ENCODE measurements around the gene NUMB.

Gene NUMB

GRCh38 chr14:73261075-73261474 lies 197.3 kb downstream of the NUMB start:
- DNase-seq (ENCODE audit: low spot score), result no peak

GRCh38 chr14:73260574-73260973 lies 197.8 kb downstream of the NUMB start:
- DNase-seq (ENCODE audit: low spot score), result no peak

- no peak for DNase-seq (ENCODE audit: low spot score)
These were observed 198.5 kb downstream of the NUMB start for GRCh38 chr14:73259837-73260236.

- no peak for DNase-seq (ENCODE audit: low spot score)
These were observed 199.3 kb downstream of the NUMB start for GRCh38 chr14:73258845-73259611.

GRCh38 chr14:73258076-73258475 lies 200.3 kb downstream of the NUMB start:
- no peak for DNase-seq (ENCODE audit: low spot score)

- no peak for DNase-seq (ENCODE audit: low spot score)
These were observed 202.6 kb downstream of the NUMB start for GRCh38 chr14:73255693-73256225.

GRCh38 chr14:73255005-73255400 lies 203.3 kb downstream of the NUMB start:
- no peak for DNase-seq (ENCODE audit: low spot score)

- no peak for DNase-seq (ENCODE audit: low spot score)
These were observed 203.9 kb downstream of the NUMB start for GRCh38 chr14:73254247-73255004.

- DNase-seq (ENCODE audit: low spot score), result no peak
These were observed 204.6 kb downstream of the NUMB start for GRCh38 chr14:73253721-73254120.

- no peak for DNase-seq (ENCODE audit: low spot score)
These were observed 205.1 kb downstream of the NUMB start for GRCh38 chr14:73253323-73253610.

GRCh38 chr14:73252491-73253322 lies 205.6 kb downstream of the NUMB start:
- no peak for DNase-seq (ENCODE audit: low spot score)

GRCh38 chr14:73251516-73252215 lies 206.7 kb downstream of the NUMB start:
- DNase-seq (ENCODE audit: low spot score), result no peak

- DNase-seq (ENCODE audit: low spot score), result no peak
These were observed 207.4 kb downstream of the NUMB start for GRCh38 chr14:73250781-73251500.

GRCh38 chr14:73250317-73250713 lies 208.0 kb downstream of the NUMB start:
- DNase-seq (ENCODE audit: low spot score), result no peak

GRCh38 chr14:73249564-73250316 lies 208.6 kb downstream of the NUMB start:
- no peak for DNase-seq (ENCODE audit: low spot score)

- DNase-seq (ENCODE audit: low spot score), result no peak
These were observed 209.2 kb downstream of the NUMB start for GRCh38 chr14:73249108-73249507.

- no peak for DNase-seq (ENCODE audit: low spot score)
These were observed 210.1 kb downstream of the NUMB start for GRCh38 chr14:73248108-73248868.

- DNase-seq (ENCODE audit: low spot score), result no peak
These were observed 211.8 kb downstream of the NUMB start for GRCh38 chr14:73246387-73247150.

Measured in ecto neural progenitor cell (in vitro differentiated cells).